Stimulated activated CD8-positive, alpha-beta memory T cell treated with anti-CD3 and anti-CD28 coated beads, Interleukin-4, amount 100 ng/mL, for 1 hour (primary cell): ENCODE data around the gene SSMEM1.
"Not testable (repeated sequence)": the region's sequence is repeated elsewhere in the genome, so short reads cannot be mapped to it uniquely, and the experiment has no call there.

Experiments
- DNase-seq, 2 donors: peaks; one replicate each; pipeline ENCODE4 v3.0.0-alpha.2; 2020; ENCODE audit warnings: low read depth in 2 of 2, low spot score in 1 of 2

The SSMEM1 gene

GRCh38 chr7:130210181-130210935 lies 2.7 kb downstream of the SSMEM1 start:
- no peak for DNase-seq

GRCh38 chr7:130213828-130214227 lies 6.2 kb downstream of the SSMEM1 start:
- DNase-seq, result no peak

DNA sequence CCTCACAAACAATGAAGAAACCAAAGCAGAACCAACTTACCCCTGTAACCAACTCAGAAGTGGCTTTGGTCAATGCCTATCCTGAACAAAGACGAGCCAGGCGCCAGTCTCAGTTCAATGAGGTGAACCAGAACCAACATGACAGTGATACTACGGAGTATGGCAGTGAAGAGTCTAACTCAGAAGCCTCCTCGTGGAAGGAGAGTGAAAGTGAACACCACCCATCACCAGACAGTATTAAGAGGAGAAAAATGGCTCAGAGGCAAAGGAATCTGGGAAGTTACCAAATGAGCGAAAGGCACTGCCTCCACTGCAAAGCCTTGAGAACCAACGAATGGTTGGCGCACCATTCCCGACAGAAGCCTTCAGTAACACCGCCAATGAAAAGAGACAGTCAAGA lies 8.4 kb downstream of the SSMEM1 start:
- DNase-seq, result no peak

DNA sequence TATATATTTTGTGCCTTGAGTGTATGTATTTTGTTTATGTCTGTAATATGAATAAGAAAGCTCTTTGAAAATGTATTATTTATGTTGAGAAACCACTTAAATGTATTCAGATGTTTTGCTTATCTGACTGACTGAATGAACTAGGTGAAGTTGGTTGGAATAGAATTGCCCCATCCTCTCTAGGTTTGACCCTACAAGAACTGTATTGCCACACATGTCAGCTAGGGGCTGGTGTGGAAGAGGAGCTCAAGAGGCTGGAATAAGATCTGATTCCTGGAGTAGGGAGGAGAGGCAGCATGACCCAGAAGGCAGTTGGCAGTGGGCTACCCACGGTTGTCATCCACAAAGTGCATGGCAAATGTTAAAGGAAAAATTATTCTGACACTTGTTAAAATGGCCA lies 9.1 kb downstream of the SSMEM1 start:
- no peak for DNase-seq

DNA sequence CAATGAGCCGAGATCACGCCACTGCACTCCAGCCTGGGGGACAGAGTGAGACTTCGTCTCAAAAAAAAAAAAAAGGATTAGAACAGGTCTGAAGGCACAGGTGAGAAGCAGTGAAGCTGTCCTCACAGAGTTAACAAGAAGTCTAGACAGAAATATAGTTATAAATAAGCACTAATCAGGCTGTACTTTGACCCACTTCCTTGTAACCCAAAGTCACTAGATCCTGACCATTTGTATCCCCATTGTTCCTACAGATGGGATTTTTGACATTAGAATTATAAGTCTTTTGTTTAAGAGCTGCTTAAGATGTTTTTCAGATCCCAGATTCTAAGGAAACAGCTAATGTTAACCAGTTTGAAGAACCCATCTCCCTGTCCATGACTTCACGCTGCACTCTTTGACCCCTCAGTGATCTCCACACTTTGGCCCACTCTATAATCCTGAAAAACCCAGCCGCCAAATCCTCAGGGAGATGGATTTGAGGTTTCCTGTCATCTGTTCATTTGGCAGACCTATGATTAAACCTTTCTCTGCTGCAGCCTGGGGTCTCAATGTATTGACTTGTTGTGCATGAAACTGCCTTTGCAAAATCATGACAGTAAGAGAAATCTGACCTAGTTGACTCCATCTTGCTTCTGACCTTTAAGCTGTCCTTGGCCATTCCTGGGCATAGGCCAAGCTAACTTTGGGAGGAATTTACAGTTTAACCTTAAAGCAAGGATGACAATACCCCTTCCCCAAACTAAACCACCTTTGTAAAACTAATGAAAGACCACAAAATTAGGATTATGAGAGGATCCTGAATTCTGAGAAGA lies 11.4 kb downstream of the SSMEM1 start:
- DNase-seq, result no peak

GRCh38 chr7:130219871-130220270 lies 12.2 kb downstream of the SSMEM1 start:
- DNase-seq, result no peak

DNA sequence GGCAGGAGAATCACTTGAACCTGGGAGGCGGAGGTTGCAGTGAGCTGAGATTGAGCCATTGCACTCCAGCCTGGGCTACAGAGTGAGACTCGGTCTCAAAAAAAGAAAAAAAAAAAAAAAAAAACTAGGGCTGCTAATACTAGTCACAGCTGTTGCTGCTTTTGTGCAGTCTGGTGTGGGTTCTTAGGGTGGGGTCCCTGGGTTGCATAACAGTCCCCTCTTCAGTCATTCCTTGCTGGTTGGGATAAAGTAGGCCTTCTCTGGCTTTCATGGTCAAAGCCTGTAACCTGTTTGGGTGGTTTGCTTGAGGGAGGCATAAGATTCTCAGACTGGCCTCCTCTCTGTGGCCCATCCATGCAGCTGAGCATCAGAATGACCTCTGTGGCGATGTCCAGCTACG lies 14.1 kb downstream of the SSMEM1 start:
- DNase-seq, result no peak

DNA sequence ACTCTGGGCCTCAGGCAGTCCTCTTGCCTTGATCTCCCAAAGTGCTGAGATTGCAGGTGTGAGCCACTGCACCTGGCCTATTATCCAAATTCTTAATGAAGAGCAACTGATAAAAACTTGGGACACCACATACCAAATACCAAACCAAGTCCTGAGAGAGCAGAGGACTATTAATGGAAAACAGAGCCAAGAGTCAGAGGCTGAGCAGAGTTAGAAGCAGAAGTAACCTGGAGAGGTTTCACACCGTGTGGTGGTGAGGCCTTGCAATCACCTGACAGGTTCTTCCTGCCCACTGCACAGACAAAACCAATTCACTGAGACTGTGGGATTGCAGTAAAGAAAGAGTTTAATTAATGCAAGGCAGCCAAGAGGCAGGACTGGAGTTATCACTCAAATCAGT lies 16.0 kb downstream of the SSMEM1 start:
- DNase-seq, result no peak

GRCh38 chr7:130224210-130224609 lies 16.6 kb downstream of the SSMEM1 start:
- no peak for DNase-seq

- DNase-seq, result not testable (repeated sequence)
Measured at GRCh38 chr7:130224923-130225322, 17.3 kb downstream of the SSMEM1 start.

- DNase-seq, result no peak
Measured at GRCh38 chr7:130226333-130226732, 18.7 kb downstream of the SSMEM1 start.

DNA sequence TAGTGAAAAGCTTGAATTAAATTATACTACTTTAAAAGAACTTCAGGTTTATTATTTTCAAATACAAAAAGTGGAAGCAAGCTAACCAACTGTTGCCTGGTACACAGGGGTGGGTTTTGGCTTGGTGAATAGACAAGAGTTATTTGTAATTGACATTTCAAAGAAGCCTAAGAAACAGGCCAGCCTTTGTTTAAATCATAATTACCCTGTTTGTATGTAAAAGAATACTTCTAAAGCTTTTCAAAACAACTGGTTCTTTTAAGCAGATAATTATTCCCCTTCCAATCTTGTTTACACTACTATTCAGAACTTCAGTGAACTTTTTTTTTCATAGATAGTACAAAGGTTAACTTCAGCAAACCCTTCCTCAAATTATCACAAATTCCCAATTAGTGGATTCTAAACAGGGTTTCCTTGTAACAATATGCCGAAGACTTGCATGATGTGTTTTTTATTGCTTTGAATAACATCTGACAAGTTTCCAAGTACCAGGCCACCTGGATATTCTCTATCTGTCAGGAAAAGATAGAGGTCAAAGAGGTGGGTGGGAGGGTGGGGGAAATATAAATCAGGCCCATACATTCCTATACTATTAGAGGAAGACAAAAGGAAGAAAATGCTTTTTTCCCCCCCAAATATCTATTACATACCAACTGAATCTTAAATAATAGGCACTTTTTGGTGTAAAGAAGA lies 20.4 kb downstream of the SSMEM1 start:
- no peak for DNase-seq

- DNase-seq, result no peak
Measured at GRCh38 chr7:130228840-130229502, 21.3 kb downstream of the SSMEM1 start.

- not testable (repeated sequence) for DNase-seq
Measured at GRCh38 chr7:130229981-130230380, 22.3 kb downstream of the SSMEM1 start.

DNA sequence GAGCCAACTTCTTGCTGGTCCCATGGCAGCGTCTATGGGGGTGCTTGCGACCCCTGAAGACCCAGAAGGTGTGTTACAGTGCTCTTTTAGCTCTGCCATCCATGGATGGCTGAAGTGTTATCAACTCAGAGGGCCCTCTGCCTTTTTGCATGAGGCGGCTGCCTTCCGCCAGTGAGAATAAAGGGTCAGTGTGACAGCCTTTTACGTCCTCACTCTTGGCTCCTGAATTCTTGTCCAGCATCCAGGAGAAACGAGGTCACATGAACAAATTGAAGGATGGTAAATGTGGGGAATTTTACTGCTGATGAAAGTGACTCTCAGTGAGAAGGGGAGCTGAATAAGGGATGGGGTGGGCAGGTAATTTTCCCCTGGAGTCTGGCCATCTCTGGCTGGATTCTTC lies 24.1 kb downstream of the SSMEM1 start:
- DNase-seq, result no peak

DNA sequence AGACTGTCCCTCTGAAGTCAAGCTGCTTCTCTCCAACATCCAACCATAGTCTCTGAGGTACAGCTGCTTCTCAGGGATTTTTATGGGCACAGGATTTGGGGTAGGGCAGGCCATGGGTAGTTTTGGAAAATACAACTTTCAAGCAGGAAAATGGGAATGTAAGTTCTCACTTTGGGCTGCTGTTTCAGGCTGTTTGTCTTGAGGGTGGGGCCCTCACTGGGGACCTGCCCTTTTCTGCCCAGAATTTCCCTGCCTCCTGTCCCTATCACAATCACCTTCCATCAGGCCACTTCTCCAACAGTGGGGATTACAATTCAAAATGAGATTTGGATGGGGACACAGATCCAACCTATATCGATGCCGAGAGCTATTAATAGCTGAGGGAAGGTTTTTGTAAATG lies 24.5 kb downstream of the SSMEM1 start:
- DNase-seq, result no peak

DNA sequence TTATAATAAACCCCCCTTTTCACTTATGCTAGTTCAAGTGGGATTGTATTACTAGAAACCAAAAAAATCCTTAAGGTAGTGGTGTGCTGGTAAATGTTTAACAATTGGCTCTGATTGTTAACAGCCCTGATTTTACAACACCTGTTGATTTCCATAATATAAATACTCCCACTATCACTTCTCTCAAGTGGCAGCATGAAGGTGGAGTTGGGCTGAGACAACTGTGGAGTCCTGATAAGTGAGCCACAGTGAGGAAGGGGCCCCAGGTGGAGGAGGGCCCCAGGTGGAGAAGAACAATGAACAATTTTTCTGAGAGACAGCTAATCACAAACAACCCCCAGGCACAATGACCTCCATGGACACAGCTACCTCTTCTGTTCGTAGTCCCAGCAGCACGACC lies 26.4 kb downstream of the SSMEM1 start:
- no peak for DNase-seq

DNA sequence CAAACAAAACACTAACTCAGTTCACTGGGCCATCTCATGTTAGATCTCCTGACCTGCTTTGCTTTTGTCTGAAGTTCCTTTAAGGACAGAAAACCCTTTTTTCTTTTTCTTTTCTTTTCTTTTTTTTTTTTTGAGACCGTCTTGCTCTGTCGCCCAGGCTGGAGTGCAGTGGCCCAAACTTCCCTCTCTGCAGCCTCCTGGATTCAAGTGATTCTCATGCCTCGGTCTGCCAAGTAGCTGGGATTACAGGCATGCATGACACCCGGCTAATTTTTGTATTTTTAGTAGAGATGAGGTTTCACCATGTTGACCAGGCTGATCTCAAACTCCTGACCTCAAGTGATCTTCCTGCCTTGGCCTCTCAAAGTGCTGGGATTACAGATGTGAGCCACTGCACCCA lies 28.7 kb downstream of the SSMEM1 start:
- DNase-seq, result not testable (repeated sequence)

DNA sequence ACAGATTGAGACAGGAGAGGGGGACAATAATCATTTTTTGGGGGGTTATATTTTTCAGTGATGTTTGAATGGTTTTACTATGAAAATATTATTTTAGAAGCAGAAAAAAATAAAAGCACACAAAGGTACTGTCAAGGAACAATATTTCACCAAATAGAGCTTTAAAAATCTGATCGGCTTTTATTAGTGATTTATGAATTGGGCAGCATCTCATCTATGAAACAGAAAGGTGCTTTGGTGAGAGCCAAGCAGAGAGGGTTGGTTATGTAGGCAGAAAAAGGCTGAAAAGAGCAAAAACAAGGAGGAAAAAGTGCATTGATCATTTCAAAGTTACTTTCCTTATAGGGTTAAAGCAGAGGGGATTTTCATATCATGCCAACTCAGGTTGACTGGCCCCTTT lies 32.6 kb downstream of the SSMEM1 start:
- no peak for DNase-seq

GRCh38 chr7:130242198-130243014 lies 34.7 kb downstream of the SSMEM1 start:
- peak; percentile 27 to 29 for DNase-seq

DNA sequence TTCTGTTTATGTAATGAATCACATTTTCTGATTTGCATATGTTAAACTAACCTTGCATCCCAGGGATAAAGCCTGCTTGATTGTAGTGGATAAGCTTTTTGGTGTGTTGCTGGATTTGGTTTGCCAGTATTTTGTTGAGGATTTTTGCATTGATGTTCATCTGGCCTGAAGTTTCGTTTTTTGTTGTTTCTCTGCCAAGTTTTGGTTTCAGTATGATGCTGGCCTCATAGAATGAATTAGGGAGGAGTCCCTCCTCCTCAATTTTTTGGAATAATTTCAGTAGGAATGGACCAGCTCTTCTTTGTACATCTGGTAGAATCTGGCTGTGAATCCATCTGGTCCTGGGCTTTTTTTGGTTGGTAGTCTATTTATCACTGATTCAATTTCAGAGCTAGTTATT lies 35.8 kb downstream of the SSMEM1 start:
- not testable (repeated sequence) for DNase-seq
